ENCODE measurements around the gene PHLDA2. TPM values are rescaled to one million over a fixed set of nuclear protein-coding genes. Genes with fewer than 3 reads are reported as not detected.

PHLDA2 gene
- total RNA-seq: 1.3 TPM

- DNase-seq (ENCODE audit: low spot score): peak; percentile 72
- peak; percentile 49 for ATAC-seq
These were observed at the start of gene PHLDA2 for GRCh38 chr11:2928605-2929530. PHLDA2 (minus strand) TSS chr11:2929420; CDS start chr11:2929364, 56 bp downstream.

GRCh38 chr11:2977113-2977512 lies 47.9 kb upstream of the PHLDA2 start:
- ATAC-seq (no peak), DNase-seq (ENCODE audit: low spot score) (no peak)

GRCh38 chr11:2976294-2977063 lies 47.3 kb upstream of the PHLDA2 start:
- DNase-seq (ENCODE audit: low spot score) (no peak), ATAC-seq (no peak)

- DNase-seq (ENCODE audit: low spot score) (no peak), ATAC-seq (peak; percentile 95)
These were observed 46.4 kb upstream of the PHLDA2 start for GRCh38 chr11:2975594-2975993.

GRCh38 chr11:2974272-2974671 lies 45.1 kb upstream of the PHLDA2 start:
- ATAC-seq: no peak
- DNase-seq (ENCODE audit: low spot score): no peak

- no peak for DNase-seq (ENCODE audit: low spot score)
These were observed 39.2 kb upstream of the PHLDA2 start for GRCh38 chr11:2968341-2968900.

GRCh38 chr11:2964782-2965181 lies 35.6 kb upstream of the PHLDA2 start:
- peak; percentile 78 for ATAC-seq
- no peak for DNase-seq (ENCODE audit: low spot score)

More at GRCh38 chr11:2968341-2968900, 39.2 kb upstream of the PHLDA2 start:
- no peak for ATAC-seq

GRCh38 chr11:2963761-2964160 lies 34.5 kb upstream of the PHLDA2 start:
- DNase-seq (ENCODE audit: low spot score): no peak
- no peak for ATAC-seq

- DNase-seq (ENCODE audit: low spot score) (no peak), ATAC-seq (no peak)
These were observed 34.0 kb upstream of the PHLDA2 start for GRCh38 chr11:2963112-2963754.

GRCh38 chr11:2961080-2961479 lies 31.9 kb upstream of the PHLDA2 start:
- DNase-seq (ENCODE audit: low spot score) (no peak), ATAC-seq (no peak)

GRCh38 chr11:2960139-2960538 lies 30.9 kb upstream of the PHLDA2 start:
- ATAC-seq (no peak), DNase-seq (ENCODE audit: low spot score) (no peak)

GRCh38 chr11:2958251-2958650 lies 29.0 kb upstream of the PHLDA2 start:
- DNase-seq (ENCODE audit: low spot score): no peak
- no peak for ATAC-seq

GRCh38 chr11:2955906-2956476 lies 26.8 kb upstream of the PHLDA2 start:
- no peak for DNase-seq (ENCODE audit: low spot score)
- no peak for ATAC-seq

GRCh38 chr11:2954263-2954662 lies 25.0 kb upstream of the PHLDA2 start:
- ATAC-seq (no peak), DNase-seq (ENCODE audit: low spot score) (no peak)

- no peak for DNase-seq (ENCODE audit: low spot score)
- ATAC-seq: no peak
These were observed 23.1 kb upstream of the PHLDA2 start for GRCh38 chr11:2952290-2952689.

GRCh38 chr11:2951231-2952110 lies 22.3 kb upstream of the PHLDA2 start:
- DNase-seq (ENCODE audit: low spot score) (no peak), ATAC-seq (no peak)

GRCh38 chr11:2950825-2951224 lies 21.6 kb upstream of the PHLDA2 start:
- ATAC-seq (no peak), DNase-seq (ENCODE audit: low spot score) (no peak)

GRCh38 chr11:2949920-2950319 lies 20.7 kb upstream of the PHLDA2 start:
- ATAC-seq (no peak), DNase-seq (ENCODE audit: low spot score) (no peak)

- ATAC-seq: no peak
- DNase-seq (ENCODE audit: low spot score): no peak
These were observed 18.5 kb upstream of the PHLDA2 start for GRCh38 chr11:2947744-2948143.

Data from left lobe of liver (tissue), 2 donors.